ENCODE results near the gene MOGAT1.

DNA sequence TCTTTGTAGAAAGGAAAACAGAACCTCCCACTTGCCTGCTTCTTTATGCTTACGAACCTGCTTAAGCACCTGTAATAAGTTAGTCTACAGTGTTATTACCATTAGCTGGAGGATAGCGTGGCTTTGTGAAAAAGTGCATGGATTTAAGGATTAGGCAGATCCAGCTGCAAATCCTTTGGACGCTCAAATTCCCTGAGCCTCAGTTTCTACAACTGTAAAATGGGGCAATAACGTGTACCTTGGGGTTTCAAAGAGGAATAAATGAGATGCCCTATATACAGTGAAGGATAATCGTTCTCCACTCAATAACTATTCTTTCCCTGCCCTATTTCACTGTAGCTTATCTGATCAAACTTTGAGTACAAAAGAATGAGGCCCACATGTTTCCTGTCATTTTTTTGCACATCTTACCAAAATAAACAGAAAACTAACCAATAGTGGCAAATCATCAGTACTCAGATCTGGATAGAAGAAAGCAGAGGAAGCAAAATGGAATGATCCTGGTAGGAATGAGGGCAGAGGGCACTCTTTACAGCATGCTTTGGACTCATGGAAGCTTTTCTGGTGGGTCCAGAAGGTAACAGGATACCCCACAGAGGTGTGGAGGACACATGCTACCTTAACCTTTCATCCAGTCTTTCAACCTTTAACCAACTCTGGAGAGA is 14.8 kb downstream of the MOGAT1 start:
- TF ChIP-seq SUZ12 (IDR thresholded peaks at IDR 0.05; ENCODE audit: extremely low read depth, insufficient read depth, insufficient read length), result no peak
- TF ChIP-seq YY1 (IDR thresholded peaks at IDR 0.05; ENCODE audit: insufficient read depth, insufficient read length), result no peak
- TF ChIP-seq ZNF274 (IDR thresholded peaks at IDR 0.05; ENCODE audit: low read depth, low read length), result no peak

Measured in NT2/D1 (cell line).